ENCODE results near the gene C16orf96.

- TF ChIP-seq POLR2A (IDR thresholded peaks at IDR 0.05) (no peak), CTCF (IDR thresholded peaks at IDR 0.05 in 8 of 11, conservative IDR thresholded peaks at IDR 0.05 in 3 of 11) (no peak)
Observed at GRCh38 chr16:4607841-4608703, 51.9 kb downstream of the C16orf96 start.

Measured in spleen (tissue), 7 donors.